Measurements from ENCODE around the gene EMSY.
A peak's percentile ranks its signal among the peaks of the same experiment; 100 is the strongest.

Gene EMSY

DNA sequence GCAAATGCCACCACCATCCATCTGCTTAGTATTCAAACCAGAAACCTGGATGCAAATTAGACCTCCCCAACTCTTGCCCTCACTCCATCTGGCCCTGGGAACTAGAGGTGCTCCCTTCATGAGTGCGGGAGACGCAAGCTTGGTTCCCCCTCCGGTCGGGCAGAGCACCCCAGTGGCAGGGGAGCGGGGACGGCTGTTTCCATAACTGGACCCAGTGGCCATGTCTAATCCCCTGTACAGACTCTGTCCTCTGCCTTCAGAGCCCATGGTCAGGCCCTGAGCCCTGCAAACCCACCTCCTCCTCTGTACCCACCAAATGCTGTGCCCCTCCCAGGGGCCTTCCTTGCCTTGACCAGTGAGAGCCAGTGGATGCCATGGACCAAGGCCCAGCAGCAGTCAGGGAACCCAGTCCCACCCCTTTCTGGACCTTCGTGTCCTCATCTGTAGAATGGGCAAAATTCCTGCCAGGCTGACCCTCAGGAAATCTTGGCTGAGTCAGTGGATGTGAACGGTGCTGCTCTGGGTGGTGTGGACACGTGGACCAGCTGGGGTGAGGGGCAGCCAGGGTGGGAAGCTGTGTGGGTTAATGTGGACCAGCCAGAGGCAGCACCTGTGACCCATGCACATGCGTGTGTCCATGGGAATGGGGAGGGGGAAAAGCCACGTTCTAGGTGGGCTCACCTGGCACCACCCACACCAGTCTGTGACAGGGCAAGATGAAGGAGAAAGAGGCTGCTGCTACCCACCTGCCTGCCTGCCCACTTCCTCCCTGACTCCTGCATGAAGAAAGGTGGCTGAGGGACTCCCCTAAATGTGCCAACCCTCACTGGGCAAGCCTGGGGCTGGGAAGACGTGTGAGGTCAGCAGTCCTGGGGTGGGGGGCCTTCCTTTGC lies 153.0 kb downstream of the EMSY start:
- no peak for ATAC-seq

DNA sequence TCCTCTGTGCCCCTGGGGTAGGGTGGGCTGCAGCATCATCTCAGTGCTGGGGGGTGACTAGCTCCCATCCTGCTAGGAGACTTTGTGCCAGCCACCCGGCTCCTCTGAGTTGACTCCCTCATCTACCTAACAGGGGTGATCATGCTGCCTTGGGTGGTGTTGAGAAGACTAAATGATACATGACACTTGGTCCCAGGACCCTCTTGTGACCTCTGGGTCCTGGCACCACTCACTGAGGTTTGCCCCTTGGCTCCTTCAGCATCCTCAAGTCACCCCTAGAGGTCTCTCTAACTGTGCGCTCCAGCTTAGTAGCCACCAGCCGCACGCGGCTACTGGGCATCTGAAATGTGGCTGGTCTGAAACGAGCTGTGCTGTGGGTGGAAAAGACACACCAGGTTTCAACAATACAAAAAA lies 153.6 kb downstream of the EMSY start:
- DNase-seq (peak; percentile 62), ATAC-seq (peak; percentile 75)

More for the DNA sequence above, 153.0 kb downstream of the EMSY start:
- no peak for DNase-seq

DNA sequence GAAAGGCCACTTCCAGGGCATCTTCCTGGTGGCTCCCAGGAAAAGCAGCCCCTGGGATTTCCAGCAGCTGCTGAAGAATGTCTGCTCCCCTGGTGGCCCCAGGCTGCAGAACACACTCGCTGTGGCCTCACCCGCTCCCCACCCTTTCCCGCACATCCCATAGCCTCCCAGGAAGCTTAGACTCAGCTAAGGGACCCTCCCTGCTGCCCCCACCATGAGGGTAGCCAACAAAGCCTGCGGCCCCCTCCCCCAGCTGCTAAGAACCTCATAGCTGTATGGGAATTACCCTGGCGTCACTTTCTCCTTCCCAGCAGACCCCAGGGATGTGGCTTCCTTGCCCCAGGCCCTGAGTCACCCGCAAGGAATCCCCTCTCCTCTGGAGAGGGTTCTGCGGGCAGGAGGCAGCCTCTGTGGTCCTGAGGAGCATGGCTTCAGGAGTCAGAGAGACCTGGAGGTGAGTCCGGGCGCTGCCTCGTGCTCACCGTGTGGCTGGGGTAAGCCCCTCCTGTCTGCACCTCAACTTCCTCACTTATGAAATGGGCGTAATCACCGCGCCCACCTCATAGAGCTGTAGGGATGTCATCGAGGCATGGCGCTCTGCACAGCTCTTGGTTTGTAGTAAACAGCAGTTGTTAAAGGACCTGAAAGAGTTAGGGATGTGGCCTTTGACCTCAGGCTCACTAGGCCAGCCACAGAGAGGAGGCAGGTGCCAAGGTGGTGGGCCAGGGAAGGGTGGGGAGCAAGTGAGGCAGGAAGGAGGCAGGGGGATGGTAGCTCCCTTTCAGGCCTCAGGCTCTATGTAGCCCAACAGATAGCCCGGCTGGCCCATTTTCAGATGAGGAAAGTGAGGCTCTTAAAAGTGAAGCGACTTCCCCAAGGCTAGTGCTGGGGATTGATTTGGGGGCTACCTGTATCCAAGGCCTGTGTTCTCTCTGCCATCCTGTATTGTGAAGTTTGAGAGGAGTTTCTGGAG lies 154.5 kb downstream of the EMSY start:
- ATAC-seq, result no peak
- no peak for DNase-seq

DNA sequence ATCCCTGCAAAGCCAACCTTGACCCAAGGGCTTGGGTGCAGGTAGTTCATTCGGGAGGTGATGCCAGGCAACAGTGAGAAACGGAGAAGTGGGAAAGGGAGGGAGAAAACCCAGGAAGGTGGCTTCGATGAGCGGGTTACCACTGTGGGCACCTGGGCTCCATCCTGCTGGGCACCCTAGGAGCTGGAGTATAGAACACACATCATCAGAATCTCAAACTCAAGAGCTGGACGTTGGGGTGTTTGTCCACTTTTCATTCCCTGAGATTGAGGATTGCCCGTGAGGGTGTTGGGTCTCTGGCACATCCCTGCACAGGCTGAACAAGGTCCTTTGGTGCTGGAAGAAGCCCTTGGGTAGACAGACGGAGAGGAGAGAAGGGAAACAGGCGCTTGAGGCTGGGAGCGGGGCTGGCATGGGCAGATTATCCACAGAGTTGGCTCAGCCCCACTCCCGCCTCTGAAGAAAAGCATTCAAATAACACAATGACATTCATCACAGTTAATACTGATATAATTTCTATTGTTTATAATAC lies 155.4 kb downstream of the EMSY start:
- DNase-seq, result no peak

DNA sequence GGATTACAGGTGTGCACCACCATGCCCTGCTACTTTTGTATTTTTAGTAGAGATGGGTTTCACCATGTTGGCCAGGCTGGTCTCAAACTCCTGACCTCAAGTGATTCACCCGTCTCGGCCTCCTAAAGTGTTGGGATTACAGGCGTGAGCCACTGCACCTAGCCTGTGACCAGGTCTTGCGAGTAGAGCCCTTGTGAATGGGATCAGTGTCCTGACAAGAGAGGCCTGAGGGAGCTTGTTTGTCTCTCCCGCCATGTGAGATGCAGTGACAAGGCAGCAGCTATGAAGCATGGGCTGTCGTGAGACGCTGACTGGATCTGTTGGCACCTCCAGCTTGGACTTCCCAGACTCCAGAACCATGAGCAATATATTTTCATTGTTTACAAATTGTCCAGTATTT lies 156.5 kb downstream of the EMSY start:
- ATAC-seq (no peak), DNase-seq (peak; percentile 1)

More for the DNA sequence above, 155.4 kb downstream of the EMSY start:
- ATAC-seq, result no peak

DNA sequence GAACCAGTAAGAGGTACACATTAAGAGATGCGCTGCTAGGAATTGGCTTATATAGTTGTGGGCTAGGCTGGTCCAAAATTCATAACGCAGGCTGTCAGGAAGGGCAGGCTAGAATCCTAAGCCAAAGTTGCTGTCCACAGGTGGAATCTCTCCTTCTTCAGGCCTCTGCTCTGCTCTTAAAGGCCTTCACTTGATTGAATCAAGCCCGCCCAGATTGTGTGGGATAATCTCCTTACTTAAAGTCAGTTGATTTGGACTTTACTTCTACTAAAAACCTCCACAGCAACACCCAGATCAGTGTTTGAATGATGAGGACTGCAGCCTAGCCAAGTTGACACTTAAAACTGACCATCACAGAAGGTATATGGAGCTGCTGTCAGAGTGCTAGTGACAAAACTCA lies 156.9 kb downstream of the EMSY start:
- no peak for ATAC-seq

DNA sequence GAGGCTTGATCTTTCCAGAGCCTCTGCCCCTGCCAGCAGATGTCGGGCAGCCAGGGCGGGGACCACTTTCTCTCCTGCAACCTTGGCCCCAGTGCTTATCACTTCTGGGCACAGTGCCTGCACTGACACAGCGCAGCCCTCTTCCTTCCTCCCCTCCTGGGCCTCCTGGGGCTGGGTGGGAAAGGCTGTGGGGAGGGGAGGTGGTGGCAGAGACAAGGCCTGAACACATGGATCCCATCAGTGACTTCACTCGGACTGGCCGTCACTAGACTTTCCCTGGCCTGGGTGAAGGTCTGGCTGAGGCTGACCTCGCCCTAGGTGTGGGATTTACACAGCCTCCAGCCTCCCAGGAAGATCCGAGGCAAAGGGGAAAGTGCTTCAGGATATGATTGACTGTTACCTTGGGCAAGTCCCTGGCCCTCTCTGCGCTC lies 157.6 kb downstream of the EMSY start:
- ATAC-seq (no peak), DNase-seq (no peak)

More for the DNA sequence above, 156.9 kb downstream of the EMSY start:
- DNase-seq, result peak; percentile 1
